Lung (tissue), 12 donors: ENCODE results near the gene RTF1. TPM values are rescaled to one million over a fixed set of nuclear protein-coding genes. Genes with fewer than 3 reads are reported as not detected.
A peak's percentile ranks its signal among the peaks of the same experiment; 100 is the strongest.
"Not testable (repeated sequence)": the region's sequence is repeated elsewhere in the genome, so short reads cannot be mapped to it uniquely, and the experiment has no call there.

Experiments used
- ATAC-seq: fragments of 200-7000 bp; cut with Tn5 transposase; one replicate; pipeline ENCODE4 v1.9.1; 2020; ENCODE audit warnings: moderate number of reproducible peaks; ENCODE audit not compliant: insufficient read depth, low FRiP score
- DNase-seq, 3 donors: peaks; one replicate each; pipeline ENCODE4 v3.0.0-alpha.2; 2013 to 2017
- H3K27ac ChIP-seq, 2 donors: one replicate each; pipeline ENCODE4 v1.5.1; 2013; ENCODE audit warnings: mild to moderate bottlenecking in 2 of 2, moderate library complexity in 2 of 2, control low read depth in 1 of 2, inconsistent platforms in 1 of 2, low read depth in 1 of 2, low read length in 1 of 2
- H3K27me3 ChIP-seq, 3 donors: one replicate each; pipeline ENCODE4 v1.5.1; 2013; ENCODE audit warnings: low read length in 2 of 3; ENCODE audit not compliant: control insufficient read depth in 3 of 3, insufficient read depth in 3 of 3
- H3K36me3 ChIP-seq, 4 donors: one replicate each; pipeline ENCODE4 v1.5.1; 2013; ENCODE audit warnings: low read length in 4 of 4, mild to moderate bottlenecking in 1 of 4, moderate library complexity in 1 of 4; ENCODE audit not compliant: control insufficient read depth in 4 of 4, insufficient read depth in 4 of 4
- H3K4me1 ChIP-seq, 5 donors: one replicate each; pipeline ENCODE4 v1.5.1; 2013; ENCODE audit warnings: low read length in 5 of 5, mild to moderate bottlenecking in 2 of 5, moderate library complexity in 1 of 5; ENCODE audit not compliant: control insufficient read depth in 5 of 5, insufficient read depth in 5 of 5
- H3K4me3 ChIP-seq: one replicate; pipeline ENCODE4 v1.5.1; 2013; ENCODE audit warnings: mild to moderate bottlenecking, control low read depth, moderate library complexity
- H3K9ac ChIP-seq, 2 donors: one replicate each; pipeline ENCODE4 v1.5.1; 2013; ENCODE audit warnings: low read length in 2 of 2, control low read depth in 1 of 2; ENCODE audit not compliant: insufficient read depth in 1 of 2
- H3K9me3 ChIP-seq, 4 donors: one replicate each; pipeline ENCODE4 v1.5.1; 2013; ENCODE audit warnings: low read length in 3 of 4, mild to moderate bottlenecking in 1 of 4, moderate library complexity in 1 of 4; ENCODE audit not compliant: control insufficient read depth in 4 of 4, insufficient read depth in 3 of 4
- WGBS, 2 donors: extraction: QIAGEN DNeasy Blood & Tissue Kit; methylation state at CpG; one replicate each; pipeline ENCODE4 v1.1.7; 2013; 5-methylcytosine and 5-hydroxymethylcytosine counted together
- polyA plus RNA-seq, 2 donors: library from polyadenylated mRNA; stranded (reverse); fragments of 200-250 nt; gene quantifications; one replicate each; pipeline ENCODE4 v1.2.1, GENCODE V29; 2013
- total RNA-seq, 2 donors: library from RNA; depleted of rRNA in 1 of 2; stranded (reverse); fragments of >200 nt in 1 of 2; gene quantifications; one replicate each; pipeline ENCODE4 v1.2.1, GENCODE V29; 2014 to 2021
- TF ChIP-seq, protein P1 (sequence below): IDR thresholded peaks from 2 replicates; pipeline ENCODE4 v1.5.1; 2012; ENCODE audit warnings: mild to moderate bottlenecking; ENCODE audit errors: control extremely low read depth, extremely low read depth
- donor health status: control.
- donor health status: control.
- donor health status: Bipolar disorder and iron deficiency.
- donor health status: healthy.
- donor health status: DM: yes; HTN: yes; CAD: no.

The RTF1 gene
- total and polyA plus RNA-seq, 4 donors, result 14.4 to 38.6 (median 19.4) TPM

DNA sequence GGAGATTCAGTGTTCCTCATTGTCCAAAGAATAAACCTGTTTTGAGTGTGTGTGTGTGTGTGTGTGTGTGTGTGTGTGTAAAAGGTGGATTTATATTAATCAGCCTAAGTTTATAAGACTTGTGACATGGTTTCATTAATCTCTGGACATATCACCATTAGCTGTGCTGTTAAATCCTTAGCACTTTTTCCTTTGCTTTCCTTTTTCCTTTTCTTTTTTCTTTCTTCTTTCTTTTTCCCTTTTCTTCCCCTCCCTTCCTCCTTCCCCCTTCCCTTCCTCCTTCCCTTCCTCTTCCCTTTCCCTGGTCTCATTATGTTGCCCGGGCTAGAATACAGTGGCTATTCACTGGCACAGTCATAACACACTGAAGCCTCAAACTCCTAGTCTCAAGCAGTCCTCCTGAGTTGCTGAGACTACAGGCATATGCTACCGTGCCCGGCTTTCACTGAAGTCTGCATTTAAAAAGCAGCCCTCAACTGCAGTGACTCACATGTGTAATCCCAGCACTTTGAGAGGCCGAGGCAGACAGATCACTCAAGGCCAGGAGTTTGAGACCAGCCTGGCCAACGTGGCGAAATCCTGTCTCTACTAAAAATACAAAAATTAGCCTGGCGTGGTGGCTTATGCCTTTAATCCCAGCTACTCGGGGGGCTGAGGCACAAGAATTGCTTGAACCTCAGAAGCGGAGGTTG is 48.1 kb downstream of the RTF1 start:
- Histone ChIP-seq H3K36me3 (peaks cover 11 to 33% (median 23%) of the 10 kb centered on the region in 4 donors), H3K4me1 (peaks cover 0 to 1% (median 0%) of the 10 kb centered on the region in 5 donors), H3K27ac (no peak overlapping the region), H3K27me3 (no peaks in the 10 kb centered on the region), H3K4me3 (no peak overlapping the region), H3K9ac (no peak overlapping the region), H3K9me3 (no peaks in the 10 kb centered on the region)
- ATAC-seq, result no peak
- 95 to 96% methylated on average over 9 of the region's 9 CpGs for WGBS, 2 donors
- no peak for DNase-seq
- TF ChIP-seq, protein P1, sequence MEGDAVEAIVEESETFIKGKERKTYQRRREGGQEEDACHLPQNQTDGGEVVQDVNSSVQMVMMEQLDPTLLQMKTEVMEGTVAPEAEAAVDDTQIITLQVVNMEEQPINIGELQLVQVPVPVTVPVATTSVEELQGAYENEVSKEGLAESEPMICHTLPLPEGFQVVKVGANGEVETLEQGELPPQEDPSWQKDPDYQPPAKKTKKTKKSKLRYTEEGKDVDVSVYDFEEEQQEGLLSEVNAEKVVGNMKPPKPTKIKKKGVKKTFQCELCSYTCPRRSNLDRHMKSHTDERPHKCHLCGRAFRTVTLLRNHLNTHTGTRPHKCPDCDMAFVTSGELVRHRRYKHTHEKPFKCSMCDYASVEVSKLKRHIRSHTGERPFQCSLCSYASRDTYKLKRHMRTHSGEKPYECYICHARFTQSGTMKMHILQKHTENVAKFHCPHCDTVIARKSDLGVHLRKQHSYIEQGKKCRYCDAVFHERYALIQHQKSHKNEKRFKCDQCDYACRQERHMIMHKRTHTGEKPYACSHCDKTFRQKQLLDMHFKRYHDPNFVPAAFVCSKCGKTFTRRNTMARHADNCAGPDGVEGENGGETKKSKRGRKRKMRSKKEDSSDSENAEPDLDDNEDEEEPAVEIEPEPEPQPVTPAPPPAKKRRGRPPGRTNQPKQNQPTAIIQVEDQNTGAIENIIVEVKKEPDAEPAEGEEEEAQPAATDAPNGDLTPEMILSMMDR, result no peak

DNA sequence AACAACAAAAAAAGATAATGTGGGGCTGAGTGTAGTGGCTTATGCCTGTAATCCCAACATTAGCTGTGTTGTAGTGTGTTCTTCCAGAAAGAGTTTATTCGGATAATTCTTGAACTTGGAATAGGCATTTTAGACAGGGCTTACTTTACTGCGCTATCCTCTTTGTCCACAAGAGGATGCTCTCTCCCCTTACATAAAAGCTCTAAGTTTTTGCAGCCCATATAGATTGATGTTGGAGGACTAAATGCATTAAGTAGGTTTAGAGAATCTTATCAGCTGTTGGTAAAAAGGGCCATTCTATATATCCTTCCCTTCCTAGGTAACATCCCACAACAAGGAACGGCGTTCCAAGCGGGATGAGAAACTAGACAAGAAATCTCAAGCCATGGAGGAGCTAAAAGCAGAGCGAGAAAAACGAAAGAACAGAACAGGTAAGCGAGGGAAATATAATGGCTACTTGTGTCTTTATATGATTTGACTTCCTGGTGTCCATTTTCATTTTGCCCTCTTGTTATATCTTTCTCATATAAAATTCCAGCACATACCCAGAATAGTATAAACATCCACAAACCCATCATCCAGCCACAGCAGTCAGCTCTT is 49.0 kb downstream of the RTF1 start:
- Histone ChIP-seq H3K36me3 (peaks cover 15 to 36% (median 27%) of the 10 kb centered on the region in 4 donors), H3K4me1 (peaks cover 0 to 1% (median 0%) of the 10 kb centered on the region in 5 donors), H3K4me3 (no peak overlapping the region), H3K27ac (no peak overlapping the region), H3K9ac (no peak overlapping the region), H3K9me3 (no peaks in the 10 kb centered on the region), H3K27me3 (no peaks in the 10 kb centered on the region)
- TF ChIP-seq, protein P1, result peak; percentile 64
- 85 to 91% methylated on average over 8 of the region's 8 CpGs for WGBS, 2 donors
- ATAC-seq (no peak), DNase-seq (peak in 2 of 3 donors; percentile 66 to 69)

DNA sequence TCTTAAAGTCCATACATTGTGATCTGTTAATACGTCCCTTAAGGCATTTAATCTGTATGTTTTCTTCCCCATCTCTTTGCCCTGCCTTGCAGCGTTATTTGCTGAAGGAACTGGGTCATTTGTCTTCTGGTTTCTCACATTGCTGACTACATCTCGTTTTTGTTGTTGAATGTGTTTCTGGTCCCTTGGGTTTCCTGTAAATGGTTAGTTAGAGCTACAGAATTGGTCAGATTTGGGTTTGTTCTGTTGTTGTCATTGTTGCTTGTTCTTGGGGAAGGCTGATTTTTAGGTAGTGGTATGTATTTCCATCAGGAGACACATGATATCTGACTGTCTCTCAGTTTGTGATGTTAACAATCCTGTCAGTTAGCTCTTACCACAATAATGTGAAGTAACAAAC is 49.8 kb downstream of the RTF1 start:
- Histone ChIP-seq H3K9ac (no peak overlapping the region), H3K36me3 (peaks cover 20 to 40% (median 33%) of the 10 kb centered on the region in 4 donors), H3K4me1 (peaks cover 0 to 1% (median 0%) of the 10 kb centered on the region in 5 donors), H3K27me3 (no peaks in the 10 kb centered on the region), H3K27ac (no peak overlapping the region), H3K9me3 (no peaks in the 10 kb centered on the region), H3K4me3 (no peak overlapping the region)
- WGBS, 2 donors, result 65 to 89% methylated on average over 3 of the region's 3 CpGs
- no peak for ATAC-seq
- no peak for DNase-seq
- TF ChIP-seq, protein P1, result no peak

DNA sequence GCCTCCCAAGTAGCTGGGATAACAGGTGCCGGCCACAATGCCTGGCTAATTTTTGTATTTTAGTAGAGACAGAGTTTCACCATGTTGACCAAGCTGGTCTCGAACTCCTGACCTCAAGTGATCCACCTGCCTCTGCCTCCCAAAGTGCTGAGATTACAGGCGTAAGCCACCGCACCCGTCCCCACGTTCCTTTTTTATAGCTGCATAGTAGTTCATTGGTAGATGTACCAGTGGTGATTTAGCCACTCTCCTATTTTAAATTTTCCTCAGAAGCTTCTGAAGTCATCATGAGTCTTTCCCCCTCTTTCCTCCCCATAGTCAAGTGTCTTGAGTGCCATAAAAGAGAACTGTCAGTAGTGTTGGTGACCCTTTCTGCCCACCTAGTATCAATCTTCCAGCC is 52.7 kb downstream of the RTF1 start:
- H3K9ac ChIP-seq, H3K9me3 ChIP-seq, H3K27me3 ChIP-seq, H3K27ac ChIP-seq, H3K4me3 ChIP-seq, ATAC-seq, DNase-seq, H3K4me1 ChIP-seq: not testable (repeated sequence)
- WGBS, 2 donors, result 98 to 99% methylated on average over 6 of the region's 6 CpGs
- peaks cover 28 to 38% (median 33%) of the 10 kb centered on the region in 4 donors for H3K36me3 ChIP-seq
